Measurements from ENCODE around the gene PLXNA2.

PLXNA2 gene

DNA sequence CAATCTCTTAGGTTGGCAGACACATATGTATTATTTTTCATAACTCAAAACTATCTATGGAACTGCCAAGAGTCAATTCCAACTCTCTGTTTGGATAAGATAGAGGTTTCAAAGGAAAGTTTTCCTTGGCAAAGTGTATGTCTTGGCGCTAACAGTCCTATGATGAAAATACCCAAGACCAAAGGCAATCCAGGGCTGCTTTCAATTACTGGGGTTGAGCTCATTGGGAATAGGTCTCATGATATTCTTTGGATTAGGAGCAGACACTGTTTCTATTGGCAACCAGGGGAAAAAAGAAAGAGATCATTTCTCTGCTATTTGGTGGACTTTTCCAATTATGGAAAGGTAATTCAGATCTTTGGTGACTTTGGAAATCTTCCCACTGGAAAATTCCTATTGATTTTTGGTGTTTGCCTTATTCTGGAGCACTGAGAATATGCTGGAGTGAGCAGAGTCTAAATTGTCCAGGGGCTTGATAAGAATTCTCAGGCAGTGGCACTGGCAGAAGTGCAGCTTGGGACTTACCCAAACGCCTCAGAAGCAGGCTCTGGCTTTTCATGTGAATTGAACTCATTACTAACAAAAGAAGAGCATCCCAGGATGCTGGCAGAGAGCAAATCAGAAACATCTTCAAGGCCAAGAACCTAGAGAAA is 20.4 kb upstream of the PLXNA2 start:
- DNase-seq (ENCODE audit: low read depth): no peak

DNA sequence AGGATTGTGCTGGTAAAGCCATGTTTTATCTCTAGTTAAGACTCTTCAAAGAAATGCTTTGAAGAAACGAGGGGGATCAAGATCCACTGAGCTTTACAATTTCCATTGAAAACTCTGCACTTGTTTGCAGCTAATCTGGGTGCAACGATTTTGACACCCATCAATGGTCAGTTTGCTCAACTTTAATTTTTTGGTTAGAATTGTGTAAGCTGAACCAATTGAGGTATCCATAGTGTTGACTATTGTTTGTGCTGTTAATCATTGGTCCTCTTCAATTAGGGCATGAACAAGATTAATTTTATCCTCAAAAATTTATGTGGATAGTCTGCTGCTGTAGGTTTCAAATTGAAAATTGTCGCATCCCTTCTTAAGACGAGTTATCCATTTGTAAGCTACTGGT is 17.7 kb upstream of the PLXNA2 start:
- DNase-seq (ENCODE audit: low read depth): no peak

DNA sequence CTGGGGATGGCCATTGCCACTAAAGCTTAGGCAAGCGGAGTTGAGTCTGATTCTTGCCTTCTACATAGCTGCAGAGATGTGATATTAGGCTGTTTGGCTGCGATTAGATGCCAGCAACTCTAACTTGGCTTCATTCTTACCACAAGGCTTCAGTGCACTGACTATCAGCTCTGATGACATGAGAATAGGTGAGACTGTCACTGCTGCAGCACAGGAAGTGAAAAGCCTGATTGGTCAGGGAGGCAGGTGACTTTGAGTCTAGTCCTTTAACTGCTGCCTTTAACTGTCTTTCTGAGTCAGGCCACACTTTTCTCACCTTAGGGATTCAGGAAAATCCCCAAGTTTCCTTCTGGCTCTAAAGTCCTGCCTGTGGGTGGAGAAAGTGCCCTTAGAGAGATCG is 14.1 kb upstream of the PLXNA2 start:
- DNase-seq (ENCODE audit: low read depth): no peak

DNA sequence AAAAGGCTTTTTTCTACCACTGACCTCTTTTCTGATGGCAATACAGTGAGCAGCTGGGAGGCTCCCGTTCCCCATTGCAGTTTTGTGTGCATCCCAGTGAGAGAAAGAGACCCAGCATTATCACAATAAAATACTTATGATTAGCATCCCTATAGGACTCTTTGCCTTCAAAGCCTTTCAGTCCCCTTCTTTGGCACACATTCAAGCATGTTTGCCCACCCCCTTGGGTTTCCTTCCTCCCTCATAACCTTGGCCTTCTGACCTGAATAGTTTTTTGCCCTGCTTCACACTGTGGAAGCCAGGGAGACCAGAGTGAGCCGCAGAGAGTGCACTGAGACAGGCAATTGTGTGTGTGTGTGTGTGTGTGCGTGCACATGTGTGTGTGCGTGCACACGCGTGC is 13.2 kb upstream of the PLXNA2 start:
- DNase-seq (ENCODE audit: low read depth): no peak

DNA sequence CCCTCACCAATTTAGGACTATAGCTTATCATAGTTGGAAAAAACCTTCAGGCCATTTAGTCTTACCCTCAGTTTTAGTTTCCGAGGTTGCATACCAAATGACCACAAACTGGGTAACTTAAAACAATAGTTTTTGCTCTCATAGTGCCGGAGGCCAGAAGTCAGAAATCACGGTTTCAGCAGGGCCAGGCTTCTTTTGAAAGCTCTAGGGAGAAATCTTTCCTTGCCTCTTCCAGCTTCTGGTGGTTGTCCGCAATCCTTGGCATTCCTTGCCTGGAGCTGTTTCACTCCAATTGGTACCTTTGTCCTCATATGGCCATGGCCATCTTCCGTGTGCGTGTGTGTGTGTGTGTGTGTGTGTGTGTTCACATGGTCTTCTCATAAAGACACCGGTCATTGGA is 12.4 kb upstream of the PLXNA2 start:
- DNase-seq (ENCODE audit: low read depth): no peak

DNA sequence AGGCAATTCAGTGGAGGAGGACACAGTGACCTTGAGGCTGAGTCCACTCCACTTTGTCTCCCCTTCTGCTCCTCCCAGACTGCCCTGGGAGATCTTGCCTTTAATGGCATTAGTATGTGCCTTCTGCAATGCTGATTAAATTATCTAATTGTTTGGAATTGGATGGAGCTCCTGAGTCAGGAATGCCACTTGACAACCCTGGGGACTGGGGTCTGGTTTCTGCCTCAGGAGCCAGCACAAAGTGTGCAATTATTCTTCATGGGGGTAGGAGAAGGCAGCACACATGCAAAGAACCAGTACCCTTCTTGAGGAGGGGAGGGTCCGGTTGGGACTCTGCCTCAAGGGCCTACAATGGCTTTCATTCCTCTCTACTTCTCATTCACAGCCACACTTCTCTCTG is 11.9 kb upstream of the PLXNA2 start:
- no peak for DNase-seq (ENCODE audit: low read depth)

DNA sequence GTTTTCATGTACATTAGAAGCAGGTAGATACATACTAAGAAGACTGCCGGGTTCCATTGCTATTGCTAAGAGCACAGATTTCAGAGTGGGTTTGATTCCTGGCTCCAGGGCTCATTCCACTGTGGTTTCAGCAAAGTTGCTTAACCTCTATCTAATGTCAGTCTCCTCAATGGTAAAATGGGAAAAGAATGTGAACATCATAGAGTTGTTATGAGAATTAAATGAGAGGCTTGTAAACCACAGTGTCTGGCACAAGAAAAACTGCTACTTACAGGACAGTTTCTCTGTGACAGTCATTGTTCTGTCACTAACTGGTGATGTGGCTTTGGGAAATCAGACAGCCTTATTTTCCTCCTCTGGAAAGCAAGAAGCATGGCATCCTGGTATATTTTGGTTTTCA is 10.7 kb upstream of the PLXNA2 start:
- DNase-seq (ENCODE audit: low read depth): no peak

DNA sequence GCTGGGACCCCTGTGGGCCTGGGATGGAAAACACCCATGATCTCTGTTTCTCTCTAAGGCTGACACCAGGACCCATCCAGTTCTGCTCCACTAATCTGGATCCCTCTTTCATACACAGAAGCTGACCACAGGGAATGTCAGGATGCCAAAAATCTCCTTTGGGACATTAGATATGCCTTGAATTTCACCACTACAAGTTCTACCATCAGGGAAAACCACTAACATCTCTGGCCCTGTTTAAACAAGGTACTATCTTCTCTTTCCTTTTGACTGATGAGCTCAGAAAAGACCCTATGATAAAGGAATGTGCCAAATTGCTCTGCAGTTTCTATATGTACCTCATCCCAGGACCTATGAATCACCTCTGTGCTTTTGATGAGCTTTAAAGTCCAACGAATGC is 10.2 kb upstream of the PLXNA2 start:
- DNase-seq (ENCODE audit: low read depth): no peak

DNA sequence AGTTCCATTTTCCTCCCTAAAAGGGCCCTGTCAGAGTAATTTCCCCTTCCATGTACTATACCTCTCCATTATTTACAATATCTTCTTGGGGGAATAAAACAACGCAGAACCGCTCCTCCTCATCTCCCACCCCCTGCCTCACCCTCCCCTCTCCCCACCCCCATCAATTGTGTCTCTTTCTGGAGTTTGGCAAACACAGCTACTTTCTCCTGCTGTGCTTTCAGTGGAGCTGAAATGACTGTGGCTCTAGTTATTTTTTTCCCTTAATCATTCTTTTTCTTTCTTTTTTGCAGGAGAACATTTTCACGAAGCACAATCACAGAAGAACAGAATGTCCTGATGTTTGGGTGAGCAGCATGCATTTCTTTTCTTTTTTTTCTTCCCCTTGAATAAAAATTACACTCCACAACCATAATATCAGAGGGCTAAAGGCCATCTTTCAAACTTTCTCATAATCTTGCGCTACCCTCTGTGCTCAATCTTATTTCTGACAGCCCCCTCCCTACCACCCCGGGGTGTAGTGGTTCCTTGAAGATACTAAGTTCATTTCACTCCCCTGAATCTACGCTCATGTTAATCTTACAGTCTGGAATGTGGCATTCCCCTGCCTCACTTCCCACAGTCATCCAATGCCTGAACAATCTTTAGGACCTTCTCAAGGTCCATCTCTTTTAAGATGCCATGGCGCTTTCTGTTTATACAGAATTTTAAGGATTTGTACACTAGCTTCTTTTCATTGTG is 8.8 kb upstream of the PLXNA2 start:
- no peak for DNase-seq (ENCODE audit: low read depth)

DNA sequence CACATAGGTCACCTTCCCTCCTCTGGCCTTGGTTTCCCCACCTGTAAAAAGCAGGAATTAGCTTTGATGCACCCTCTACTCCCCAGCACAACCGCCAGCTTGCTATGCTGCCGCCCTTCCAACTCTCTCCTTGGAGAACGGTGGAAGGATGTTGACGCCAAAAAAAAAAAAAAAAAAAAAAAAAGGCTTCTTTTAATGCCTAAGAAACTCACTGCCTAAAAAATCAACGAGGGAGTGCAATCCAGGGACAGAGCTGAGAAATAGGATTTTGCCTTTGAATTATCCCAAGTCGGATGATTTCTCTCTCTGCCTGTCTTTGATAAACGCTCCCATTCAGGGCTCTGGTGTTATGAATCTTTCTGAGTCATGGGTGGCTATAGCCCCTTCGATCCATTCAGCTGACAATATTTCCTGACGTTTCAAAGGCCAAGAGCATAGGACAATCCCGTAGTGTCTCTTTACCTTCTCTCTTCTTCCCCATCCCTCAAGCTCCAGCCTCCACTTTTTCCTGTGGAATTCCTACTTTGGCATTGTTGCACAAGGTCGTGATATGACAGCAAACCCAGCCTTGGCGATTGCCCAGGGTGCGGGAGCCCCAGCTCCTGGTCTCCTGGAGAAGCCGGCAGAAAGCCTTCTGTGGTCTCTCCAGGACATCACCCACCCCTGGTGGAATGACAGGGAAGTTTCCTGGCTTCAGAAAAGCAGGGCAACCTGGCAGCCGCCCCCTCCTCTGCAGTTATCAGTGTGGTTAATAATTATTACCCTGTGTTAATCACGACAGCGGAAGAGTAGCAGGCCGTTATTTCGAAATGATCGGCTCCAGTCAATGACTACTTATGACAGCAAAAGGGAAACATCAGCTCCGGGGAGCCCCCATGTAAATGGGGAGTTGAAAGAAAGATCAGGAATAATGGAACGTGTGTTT is 8.0 kb upstream of the PLXNA2 start:
- DNase-seq (ENCODE audit: low read depth): no peak

DNA sequence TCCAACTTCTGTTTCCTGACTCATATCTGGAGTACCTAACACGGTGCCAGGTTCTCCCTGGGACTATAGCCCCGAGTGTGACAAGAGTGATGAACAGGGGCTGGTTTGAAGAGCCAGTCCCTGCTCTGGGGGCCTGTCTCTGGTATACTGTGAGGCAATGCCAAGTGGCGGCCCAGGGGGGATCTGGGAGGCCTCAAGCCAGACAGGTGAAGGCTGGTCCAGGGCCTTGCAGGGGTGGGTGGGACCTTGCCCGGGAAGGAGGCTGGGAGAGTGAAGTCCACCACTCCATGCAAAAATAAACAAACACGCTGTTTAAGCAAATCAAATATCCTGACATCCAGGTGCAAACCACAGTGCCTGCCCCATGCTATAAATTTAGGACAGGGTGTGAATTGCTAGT is 6.8 kb upstream of the PLXNA2 start:
- no peak for DNase-seq (ENCODE audit: low read depth)

DNA sequence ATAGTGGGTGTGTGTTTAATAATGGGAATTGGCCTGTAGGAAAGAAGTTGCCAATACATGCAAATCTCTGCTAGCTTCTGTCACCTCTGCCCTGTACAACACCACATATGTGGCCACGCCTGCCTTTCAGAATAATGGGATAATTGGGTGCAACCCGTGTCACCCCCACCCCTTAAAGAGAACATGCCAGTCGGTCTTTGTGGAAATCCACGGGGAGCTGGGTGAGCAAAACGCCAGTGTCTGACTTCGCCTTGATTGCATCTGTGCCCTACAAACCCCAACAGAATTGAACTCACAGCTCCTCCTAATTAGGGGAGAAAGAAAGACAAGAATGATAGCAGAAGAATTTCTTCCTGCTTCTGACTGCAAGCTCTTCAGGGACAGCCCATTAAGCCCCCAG is 6.4 kb upstream of the PLXNA2 start:
- no peak for DNase-seq (ENCODE audit: low read depth)

DNA sequence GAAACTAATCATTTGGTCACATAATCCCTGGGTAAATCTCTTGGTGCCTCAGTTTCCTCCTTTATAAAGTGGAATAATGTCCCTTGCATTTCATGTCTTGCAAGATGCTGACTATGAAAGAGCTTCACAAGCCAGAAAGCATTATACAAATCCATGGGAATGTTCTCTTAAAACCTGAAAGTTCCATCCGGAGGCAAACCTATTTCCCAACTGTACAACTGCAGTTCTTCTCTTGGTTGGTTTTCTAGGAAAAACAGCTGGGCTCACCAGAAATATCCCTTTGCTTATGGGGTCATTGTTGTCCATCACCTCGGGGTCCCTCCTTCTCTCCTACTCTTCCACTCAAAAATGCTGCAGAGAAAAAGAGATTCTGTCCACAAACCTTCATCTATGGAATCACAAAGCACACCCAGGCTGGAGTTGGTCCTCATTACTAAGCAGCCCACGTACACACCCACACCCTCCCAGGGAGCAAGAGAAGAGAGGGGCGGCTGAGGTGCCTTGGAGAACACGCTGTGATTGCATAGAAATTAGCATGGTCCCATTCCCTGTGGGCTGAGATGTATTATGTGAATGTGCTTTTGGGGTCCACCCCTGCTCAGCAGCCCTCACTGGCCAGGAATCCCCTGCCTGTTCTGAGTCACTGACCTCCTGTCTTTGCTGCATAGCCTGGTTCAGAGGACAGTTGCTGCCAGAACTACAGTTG is 5.0 kb upstream of the PLXNA2 start:
- DNase-seq (ENCODE audit: low read depth): no peak

DNA sequence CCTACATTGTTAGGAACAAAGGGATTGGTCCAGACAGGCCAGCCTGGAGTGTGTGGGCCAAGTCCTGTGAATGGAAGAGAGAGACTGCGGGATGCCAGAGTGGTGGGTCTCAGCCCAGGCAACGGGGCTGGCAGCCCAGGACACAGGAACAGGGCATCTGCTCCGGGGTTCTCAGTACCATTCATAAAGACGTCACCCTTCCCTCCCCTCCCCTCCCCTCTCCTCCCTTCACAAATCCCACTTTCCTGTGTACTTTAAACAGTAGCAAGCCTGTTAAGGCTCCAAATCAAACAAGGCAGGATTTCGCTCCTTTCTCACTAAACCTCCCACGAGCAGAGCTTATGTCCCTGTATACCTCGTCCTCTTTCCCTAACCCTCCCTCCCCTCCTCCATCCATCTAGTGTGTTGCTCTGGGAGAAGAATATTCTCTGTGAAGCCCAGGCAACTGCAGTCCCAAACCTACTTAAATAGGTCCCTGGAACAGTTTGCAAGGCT is 4.2 kb upstream of the PLXNA2 start:
- no peak for DNase-seq (ENCODE audit: low read depth)

DNA sequence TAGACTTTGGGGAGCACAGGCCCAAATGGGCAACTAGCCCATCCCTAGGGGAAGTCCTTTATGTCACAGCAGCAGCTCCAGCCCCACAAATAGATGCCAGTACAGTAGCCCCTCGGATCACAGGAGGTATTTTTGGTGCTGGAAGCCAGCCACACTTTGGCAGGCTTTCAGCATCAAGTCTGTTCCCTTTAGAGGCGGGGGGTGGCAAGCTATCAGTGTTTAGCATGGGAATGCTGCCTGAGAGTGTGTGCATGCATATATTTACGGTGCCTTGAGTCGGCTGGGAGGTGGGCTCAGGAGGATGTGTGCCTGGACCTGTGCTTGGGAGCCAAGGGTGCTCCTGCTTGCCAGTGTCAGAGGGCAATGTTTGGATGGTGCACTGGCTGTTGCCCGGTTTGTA is 3.5 kb upstream of the PLXNA2 start:
- no peak for DNase-seq (ENCODE audit: low read depth)

DNA sequence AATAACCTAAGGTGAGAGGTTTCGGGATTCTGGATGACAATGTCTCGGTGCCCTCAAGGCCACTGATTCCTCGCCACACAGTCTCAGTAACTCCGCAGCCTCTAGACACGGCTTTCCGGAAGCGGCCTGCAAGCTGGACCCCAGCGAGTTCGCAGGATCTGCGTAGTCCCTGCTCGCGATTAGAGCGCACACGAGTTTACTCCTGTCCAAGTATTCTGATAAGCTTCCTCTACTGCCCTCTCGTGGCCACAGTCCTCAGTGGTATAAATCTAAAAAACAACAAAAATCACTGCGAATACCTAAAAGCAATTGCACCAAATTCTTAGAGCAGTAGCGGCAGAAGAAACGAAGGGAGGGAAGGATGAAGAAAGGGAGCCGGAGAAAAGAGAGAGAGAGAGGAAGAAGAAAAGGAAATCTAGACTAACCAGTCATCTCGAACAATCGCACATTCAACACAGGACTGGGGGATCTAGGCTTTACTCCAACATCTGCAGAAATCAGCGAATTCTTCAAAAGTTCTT is 1.1 kb upstream of the PLXNA2 start:
- DNase-seq (ENCODE audit: low read depth): peak; percentile 61

DNA sequence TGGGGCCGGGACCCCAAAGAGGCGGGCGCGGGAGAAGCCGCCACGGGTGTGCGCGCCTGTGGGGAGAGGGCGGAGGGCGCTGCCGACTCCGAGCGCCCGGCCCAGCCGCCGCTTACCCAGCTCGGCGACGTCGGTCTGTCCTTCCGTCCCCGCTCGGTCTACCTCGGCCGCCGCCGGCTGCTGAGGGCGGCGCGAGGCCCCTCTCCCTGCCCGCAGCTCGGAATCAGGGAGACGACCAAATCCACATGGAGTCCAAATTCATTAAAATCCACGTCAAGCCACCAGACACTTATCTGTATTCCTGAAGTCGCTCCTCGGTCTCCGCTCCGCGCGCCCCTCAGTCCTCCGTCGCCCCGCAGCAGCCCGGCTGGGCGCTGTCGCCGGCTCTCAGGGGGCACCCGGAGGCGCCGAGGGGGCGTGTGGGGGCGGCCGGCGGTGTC is 637 bp downstream of the PLXNA2 start:
- no peak for DNase-seq (ENCODE audit: low read depth)

DNA sequence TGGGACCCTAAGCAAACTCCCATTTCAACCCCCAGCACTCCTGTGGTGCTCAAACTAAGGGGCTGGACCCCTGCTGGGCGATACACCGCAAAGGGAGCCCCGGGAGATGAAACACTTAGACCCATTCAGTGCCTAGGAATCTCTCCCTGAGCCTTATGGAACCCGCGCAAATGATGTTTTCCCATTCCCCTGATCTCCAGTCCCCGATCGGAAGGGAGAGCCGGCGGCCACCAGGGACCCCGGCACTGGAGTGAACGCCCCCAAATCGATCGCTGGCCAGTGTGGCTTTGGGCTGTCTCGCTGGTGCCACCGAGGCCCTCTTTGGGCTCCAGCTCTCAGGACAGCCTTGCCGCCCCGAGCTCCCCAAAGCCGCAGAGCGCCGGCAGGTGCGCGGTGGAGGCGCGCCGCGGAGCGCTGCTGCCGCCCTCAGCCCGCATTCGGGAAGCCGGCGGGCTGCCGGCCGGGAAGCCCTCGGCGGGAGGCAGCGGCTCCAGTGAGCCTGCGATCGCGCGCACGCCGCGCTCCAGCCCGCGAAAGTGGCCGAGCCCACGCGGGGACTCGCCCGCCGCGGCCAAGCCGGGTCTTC is 1.1 kb downstream of the PLXNA2 start:
- DNase-seq (ENCODE audit: low read depth): no peak

DNA sequence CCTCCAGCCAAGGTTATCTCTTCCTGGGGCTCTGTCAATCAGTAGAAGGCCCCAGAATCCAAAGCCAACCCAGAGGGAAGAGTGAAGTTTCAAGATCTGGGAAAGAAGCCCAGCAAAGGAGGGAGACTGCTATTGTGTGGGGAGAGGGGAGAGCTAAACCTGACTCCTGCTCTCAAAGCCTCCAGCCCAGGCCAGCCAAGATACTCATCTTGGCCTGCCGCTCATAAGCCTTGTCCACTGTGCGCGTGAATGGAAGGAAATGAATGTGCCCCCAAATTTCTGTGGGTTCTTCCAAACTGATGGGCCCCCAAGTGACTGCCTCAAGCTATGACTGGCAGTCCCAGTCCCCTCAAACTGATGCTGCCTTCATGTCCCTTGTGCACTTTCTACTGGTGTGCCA is 2.0 kb downstream of the PLXNA2 start:
- DNase-seq (ENCODE audit: low read depth): no peak

DNA sequence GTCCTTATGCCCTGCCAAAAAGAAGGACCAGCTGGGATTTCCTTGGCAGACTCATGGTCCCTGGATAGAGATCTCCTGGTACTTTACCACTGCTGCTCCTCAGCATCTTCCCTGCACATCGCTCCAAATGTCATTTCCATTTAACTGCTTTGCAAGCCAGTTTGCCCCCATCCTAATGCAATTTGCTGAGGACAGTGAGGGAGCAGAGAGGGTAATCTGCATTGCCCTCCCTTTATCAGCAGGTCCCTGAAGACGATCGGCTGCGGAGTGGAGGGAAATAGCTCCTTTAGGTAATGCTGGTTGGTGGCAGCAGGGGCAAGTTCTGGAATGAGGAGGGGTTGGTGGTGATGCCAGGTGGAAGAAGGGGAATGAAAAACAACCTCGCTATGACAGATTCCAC is 2.7 kb downstream of the PLXNA2 start:
- no peak for DNase-seq (ENCODE audit: low read depth)

DNA sequence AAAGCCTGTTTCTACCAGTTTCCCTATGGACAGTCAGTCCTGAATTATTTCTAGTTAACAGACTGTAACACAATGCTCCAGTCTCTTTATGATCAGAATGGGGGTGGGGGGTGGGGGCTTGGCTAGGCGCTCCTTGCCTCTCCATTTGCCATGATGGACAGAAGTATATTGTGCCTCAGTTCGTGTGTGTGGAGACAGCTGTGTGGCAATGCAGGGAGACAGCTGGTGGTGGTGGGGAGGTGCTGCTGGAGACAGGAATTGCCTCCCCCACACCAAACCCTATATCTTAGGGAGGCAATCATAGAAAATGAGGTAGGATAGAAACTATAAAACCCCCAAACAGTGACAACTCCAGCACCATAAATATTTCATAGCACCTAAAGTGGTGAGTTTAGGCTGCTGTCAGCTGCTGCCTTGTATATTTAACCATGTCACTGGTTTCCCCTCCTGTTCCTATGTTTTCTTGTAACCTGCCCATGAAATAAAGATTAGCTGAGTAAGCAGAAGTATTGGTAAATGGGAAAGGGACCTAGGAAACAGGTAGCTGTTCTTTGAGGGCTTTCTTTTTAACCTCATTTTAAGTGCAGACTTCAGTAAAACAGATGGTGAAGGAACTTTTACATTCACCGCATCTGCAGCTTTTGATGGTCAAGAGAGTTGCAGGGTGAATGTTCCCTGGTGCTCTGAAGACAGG is 3.4 kb downstream of the PLXNA2 start:
- DNase-seq (ENCODE audit: low read depth): no peak
